ENCODE measurements around the gene PYGO2.

PYGO2 gene

DNA sequence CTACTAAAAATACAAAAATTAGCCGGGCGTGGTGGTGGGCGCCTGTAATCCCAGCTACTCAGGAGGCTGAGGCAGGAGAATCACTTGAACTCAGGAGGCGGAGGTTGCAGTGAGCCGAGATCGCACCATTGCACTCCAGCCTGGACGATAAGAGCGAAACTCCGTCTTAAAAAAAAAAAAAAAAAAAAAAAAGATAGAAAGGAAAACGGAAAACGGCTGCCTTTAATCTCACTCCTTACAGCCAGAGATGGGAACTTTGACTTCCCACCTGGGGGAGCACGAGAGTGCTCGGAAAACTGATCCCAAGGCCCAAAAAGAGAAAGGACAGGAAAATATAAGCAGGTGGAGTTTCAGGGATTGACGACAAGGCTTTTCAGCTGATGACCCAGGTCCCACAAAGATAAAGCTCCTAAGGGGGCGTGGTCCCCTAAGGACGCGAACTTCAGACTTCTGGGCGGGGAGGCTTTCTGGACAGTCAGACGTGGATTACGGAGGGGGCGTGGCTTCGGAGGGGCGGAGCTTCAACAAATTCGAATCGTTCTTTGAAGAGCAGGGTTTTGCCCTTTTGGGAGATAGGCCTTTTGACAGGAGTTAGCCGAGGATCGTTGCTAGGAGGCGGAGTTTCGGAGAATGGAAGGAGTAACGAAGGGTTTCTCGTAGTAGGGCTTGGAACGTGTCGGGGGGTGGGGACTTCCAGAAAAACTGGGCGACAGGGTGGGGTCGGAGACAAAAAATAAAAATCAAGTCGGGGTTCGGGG, 11.9 kb upstream of the PYGO2 start:
- Histone ChIP-seq H4K20me1 (ENCODE audit: low read depth, low read length) (no peaks in the 10 kb centered on the region), H3K4me3 (ENCODE audit: insufficient read depth, low read length, poor library complexity, severe bottlenecking) (peak overlapping the region; percentile 74), H3K9me2 (replicated peaks; ENCODE audit: insufficient read depth, low read length) (no peaks in the 10 kb centered on the region), H3K9ac (ENCODE audit: low read length) (peak overlapping the region; percentile 69), H3K79me2 (ENCODE audit: insufficient read depth, low read length) (peaks cover 64% of the 10 kb centered on the region), H3K4me2 (ENCODE audit: low read depth, low read length, poor library complexity, severe bottlenecking) (peak overlapping the region; percentile 87), H3K27ac (ENCODE audit: low read depth, low read length) (peak overlapping the region; percentile 88), H3F3A (ENCODE audit: insufficient read depth) (peaks cover 17% of the 10 kb centered on the region), H2AFZ (ENCODE audit: low read depth, low read length, severe bottlenecking) (peak overlapping the region; percentile 49), H3K9me3 (ENCODE audit: insufficient read depth, low read length) (no peaks in the 10 kb centered on the region), H3K36me3 (ENCODE audit: low read length) (peaks cover 4% of the 10 kb centered on the region), H3K27me3 (ENCODE audit: low read length) (no peaks in the 10 kb centered on the region)
- TF ChIP-seq CTCF (IDR thresholded peaks at IDR 0.05; ENCODE audit: insufficient read depth, low read length, poor library complexity, severe bottlenecking) (no peak), EZH2phosphoT487 (conservative IDR thresholded peaks at IDR 0.05; ENCODE audit: low read length) (no peak)

GRCh38 chr1:154972517-154973343, 11.1 kb upstream of the PYGO2 start:
- no peak overlapping the region for H3K27ac ChIP-seq (ENCODE audit: low read depth, low read length)
- H3K9me3 ChIP-seq (ENCODE audit: insufficient read depth, low read length) = no peaks in the 10 kb centered on the region
- no peaks in the 10 kb centered on the region for H4K20me1 ChIP-seq (ENCODE audit: low read depth, low read length)
- H3K9me2 ChIP-seq (replicated peaks; ENCODE audit: insufficient read depth, low read length) = no peaks in the 10 kb centered on the region
- no peak overlapping the region for H2AFZ ChIP-seq (ENCODE audit: low read depth, low read length, severe bottlenecking)
- no peaks in the 10 kb centered on the region for H3K36me3 ChIP-seq (ENCODE audit: low read length)
- peak overlapping the region; percentile 87 for H3K4me2 ChIP-seq (ENCODE audit: low read depth, low read length, poor library complexity, severe bottlenecking)
- H3K4me3 ChIP-seq (ENCODE audit: insufficient read depth, low read length, poor library complexity, severe bottlenecking) = no peak overlapping the region
- no peak overlapping the region for H3K9ac ChIP-seq (ENCODE audit: low read length)
- peaks cover 11% of the 10 kb centered on the region; the same call in 1 of the 2 replicates for H3F3A ChIP-seq (ENCODE audit: insufficient read depth)
- H3K79me2 ChIP-seq (ENCODE audit: insufficient read depth, low read length) = peaks cover 57% of the 10 kb centered on the region
- TF ChIP-seq EZH2phosphoT487 (conservative IDR thresholded peaks at IDR 0.05; ENCODE audit: low read length) (no peak), CTCF (IDR thresholded peaks at IDR 0.05; ENCODE audit: insufficient read depth, low read length, poor library complexity, severe bottlenecking) (no peak)
- H3K27me3 ChIP-seq (ENCODE audit: low read length) = no peaks in the 10 kb centered on the region

DNA sequence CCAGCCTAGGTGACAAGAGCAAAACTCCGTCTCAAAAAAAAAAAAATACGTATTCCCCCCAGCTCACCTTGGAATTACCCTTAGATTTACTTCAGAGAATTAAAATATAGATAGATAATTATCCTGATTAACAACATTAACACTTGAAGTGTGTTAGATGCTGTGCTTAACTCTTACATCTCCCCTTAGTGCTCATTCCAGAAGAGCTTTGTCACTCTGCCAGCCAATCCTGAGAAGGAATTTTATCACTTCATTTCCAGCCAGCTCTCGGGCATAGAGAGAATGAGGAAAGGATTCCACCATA, 10.6 kb upstream of the PYGO2 start:
- no peak overlapping the region for H3K9ac ChIP-seq (ENCODE audit: low read length)
- no peak overlapping the region for H2AFZ ChIP-seq (ENCODE audit: low read depth, low read length, severe bottlenecking)
- peaks cover 11% of the 10 kb centered on the region; the same call in 1 of the 2 replicates for H3F3A ChIP-seq (ENCODE audit: insufficient read depth)
- H3K36me3 ChIP-seq (ENCODE audit: low read length) = no peaks in the 10 kb centered on the region
- peaks cover 52% of the 10 kb centered on the region for H3K79me2 ChIP-seq (ENCODE audit: insufficient read depth, low read length)
- H3K27me3 ChIP-seq (ENCODE audit: low read length) = no peaks in the 10 kb centered on the region
- H3K4me3 ChIP-seq (ENCODE audit: insufficient read depth, low read length, poor library complexity, severe bottlenecking) = no peak overlapping the region
- H3K9me2 ChIP-seq (replicated peaks; ENCODE audit: insufficient read depth, low read length) = no peaks in the 10 kb centered on the region
- no peak overlapping the region for H3K4me2 ChIP-seq (ENCODE audit: low read depth, low read length, poor library complexity, severe bottlenecking)
- TF ChIP-seq EZH2phosphoT487 (conservative IDR thresholded peaks at IDR 0.05; ENCODE audit: low read length) (no peak), CTCF (IDR thresholded peaks at IDR 0.05; ENCODE audit: insufficient read depth, low read length, poor library complexity, severe bottlenecking) (no peak)
- H3K9me3 ChIP-seq (ENCODE audit: insufficient read depth, low read length) = no peaks in the 10 kb centered on the region
- no peaks in the 10 kb centered on the region for H4K20me1 ChIP-seq (ENCODE audit: low read depth, low read length)
- H3K27ac ChIP-seq (ENCODE audit: low read depth, low read length) = no peak overlapping the region
